H1 (cell line): ENCODE results near the gene MED13. TPM values are rescaled to one million over a fixed set of nuclear protein-coding genes. Genes with fewer than 3 reads are reported as not detected.

ENCODE experiments used
- BRCA1 ChIP-seq: IDR thresholded peaks from 2 replicates; pipeline ENCODE4 v1.6.1; 2012; ENCODE audit warnings: low read depth, low read length, improper control_type of control experiment
- CBX5 ChIP-seq: fragments of 300-800, 300-1000 bp; sonication (generic); IDR thresholded peaks from 2 replicates; pipeline ENCODE4 v1.7.1; 2016; ENCODE audit warnings: antibody characterized with exemption, low read length, low read depth
- CEBPB ChIP-seq: IDR thresholded peaks from 2 replicates; pipeline ENCODE4 v1.6.1; 2012; ENCODE audit warnings: low read depth, low read length
- PHF8 ChIP-seq: fragments of 200-600 bp; sonication (generic); conservative IDR thresholded peaks from 2 replicates; pipeline ENCODE4 v1.7.1; 2012; ENCODE audit warnings: low read depth, mild to moderate bottlenecking, inconsistent platforms, low read length, moderate library complexity
- polyA plus RNA-seq, 7 experiments: library from polyadenylated mRNA; depleted of rRNA in 3 of 7; stranded (reverse) in 5 of 7; unstranded in 2 of 7; fragments of >200 nt in 5 of 7; fragments of 200-250 nt in 2 of 7; gene quantifications; 1 replicate in 5 of 7; 2 replicates in 1 of 7; 4 replicates in 1 of 7; pipeline versions ENCODE4 v1.2.1 to v1.2.3, GENCODE V29; 2011 to 2013; ENCODE audit warnings: missing spikeins in 2 of 7, mixed read lengths in 2 of 7
- total RNA-seq: library from RNA; stranded (reverse); fragmentation: NEBNext Ultra II Directional; extraction: Animal tissue kit (Norgen Biotek cat#: 25700); gene quantifications from 2 replicates; pipeline ENCODE4 v1.2.1, GENCODE V29; 2021
- TF ChIP-seq, protein P1 (sequence below): IDR thresholded peaks from 2 replicates; pipeline ENCODE4 v1.6.1; 2012; ENCODE audit warnings: inconsistent platforms

The MED13 gene
- total and polyA plus RNA-seq, 2 of the 8 experiments (the other 6 are each of a cell fraction or from before 2014, with no cell fraction given): 11.3 to 44.8 TPM

GRCh38 chr17:62085511-62086408, 20.7 kb upstream of the MED13 start (continued):
- TF ChIP-seq, protein P1, sequence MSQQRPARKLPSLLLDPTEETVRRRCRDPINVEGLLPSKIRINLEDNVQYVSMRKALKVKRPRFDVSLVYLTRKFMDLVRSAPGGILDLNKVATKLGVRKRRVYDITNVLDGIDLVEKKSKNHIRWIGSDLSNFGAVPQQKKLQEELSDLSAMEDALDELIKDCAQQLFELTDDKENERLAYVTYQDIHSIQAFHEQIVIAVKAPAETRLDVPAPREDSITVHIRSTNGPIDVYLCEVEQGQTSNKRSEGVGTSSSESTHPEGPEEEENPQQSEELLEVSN: no peak
- no peak for TF ChIP-seq BRCA1
- no peak for TF ChIP-seq PHF8
- no peak for TF ChIP-seq CBX5
- no peak for TF ChIP-seq CEBPB
